HepG2 (cell line): Measurements from ENCODE around the gene ISCU. TPM values are rescaled to one million over a fixed set of nuclear protein-coding genes. Genes with fewer than 3 reads are reported as not detected.

Source experiments
- ARID2 ChIP-seq: sonication (generic); formaldehyde crosslinking; IDR thresholded peaks from 2 replicates; pipeline ENCODE4 v1.8.1; 2022; ENCODE audit warnings: mild to moderate bottlenecking, missing genetic modification reagents, borderline replicate concordance
- ARNT ChIP-seq: fragments of 450-650 bp; IDR thresholded peaks from 2 replicates; pipeline ENCODE4 v1.6.1; 2017
- CEBPG ChIP-seq: IDR thresholded peaks from 2 replicates; pipeline ENCODE4 v1.6.1; 2016
- DBP ChIP-seq: sonication (generic); formaldehyde crosslinking; IDR thresholded peaks from 2 replicates; pipeline ENCODE4 v1.4.0; 2020; ENCODE audit warnings: missing genetic modification reagents; ENCODE audit errors: not compliant biosample characterization
- FOXK1 ChIP-seq: sonication (generic); formaldehyde crosslinking; IDR thresholded peaks from 2 replicates; pipeline ENCODE4 v1.4.0; 2020; ENCODE audit warnings: low read depth, missing genetic modification reagents, borderline replicate concordance
- FOXP1 ChIP-seq, 2 experiments: fragments of 450-650 bp in 1 of 2; IDR thresholded peaks; 2 replicates each; pipeline ENCODE4 v1.6.1; 2017 to 2018; ENCODE audit warnings: antibody characterized with exemption in 1 of 2
- GATAD2A ChIP-seq: IDR thresholded peaks from 2 replicates; pipeline ENCODE4 v1.6.1; 2016
- HOXA7 ChIP-seq: sonication (generic); formaldehyde crosslinking; IDR thresholded peaks from 2 replicates; pipeline ENCODE4 v1.8.1; 2022; ENCODE audit warnings: mild to moderate bottlenecking, missing genetic modification reagents, moderate library complexity
- IKZF1 ChIP-seq: fragments of 450-650 bp; IDR thresholded peaks from 2 replicates; pipeline ENCODE4 v1.7.1; 2016
- KDM6A ChIP-seq: IDR thresholded peaks from 2 replicates; pipeline ENCODE4 v1.6.1; 2016; ENCODE audit warnings: low read depth
- KMT2B ChIP-seq: IDR thresholded peaks from 2 replicates; pipeline ENCODE4 v1.6.1; 2016; ENCODE audit warnings: missing genetic modification reagents, missing compliant biosample characterization
- MBD4 ChIP-seq: IDR thresholded peaks from 2 replicates; pipeline ENCODE4 v1.6.1; 2012; ENCODE audit warnings: low read length, inconsistent platforms, borderline replicate concordance
- RFX1 ChIP-seq: fragments of 450-650 bp; IDR thresholded peaks from 2 replicates; pipeline ENCODE4 v1.6.1; 2017
- SSRP1 ChIP-seq: IDR thresholded peaks from 2 replicates; pipeline ENCODE4 v1.6.1; 2016; ENCODE audit warnings: control low read depth
- TEAD2 ChIP-seq: sonication (generic); formaldehyde crosslinking; IDR thresholded peaks from 2 replicates; pipeline ENCODE4 v1.9.0; 2021; ENCODE audit warnings: missing genetic modification reagents
- THYN1 ChIP-seq: sonication (generic); formaldehyde crosslinking; IDR thresholded peaks from 2 replicates; pipeline ENCODE4 v1.8.1; 2023; ENCODE audit warnings: low read depth, mild to moderate bottlenecking, moderate library complexity, missing genetic modification reagents, borderline replicate concordance
- ZNF121 ChIP-seq: sonication (generic); formaldehyde crosslinking; IDR thresholded peaks from 2 replicates; pipeline ENCODE4 v1.5.0; 2020; ENCODE audit warnings: mild to moderate bottlenecking, missing genetic modification reagents
- ZNF33B ChIP-seq: sonication (generic); formaldehyde crosslinking; IDR thresholded peaks from 2 replicates; pipeline ENCODE4 v1.5.1; 2020; ENCODE audit warnings: mild to moderate bottlenecking, missing genetic modification reagents
- ZNF407 ChIP-seq: sonication (generic); formaldehyde crosslinking; IDR thresholded peaks from one replicate; pipeline ENCODE4 v1.5.1; 2020; ENCODE audit warnings: mild to moderate bottlenecking, missing genetic modification reagents; ENCODE audit errors: not compliant biosample characterization
- ZNF430 ChIP-seq: sonication (generic); formaldehyde crosslinking; IDR thresholded peaks from 2 replicates; pipeline ENCODE4 v1.9.0; 2021; ENCODE audit warnings: mild to moderate bottlenecking, missing genetic modification reagents
- ZNF773 ChIP-seq: sonication (generic); formaldehyde crosslinking; IDR thresholded peaks from 2 replicates; pipeline ENCODE4 v1.4.0; 2020; ENCODE audit warnings: missing genetic modification reagents, borderline replicate concordance
- ZNF792 ChIP-seq: IDR thresholded peaks from 2 replicates; pipeline ENCODE4 v1.6.1; 2016
- ZNF841 ChIP-seq: sonication (generic); formaldehyde crosslinking; IDR thresholded peaks from 2 replicates; pipeline ENCODE4 v1.8.1; 2023; ENCODE audit warnings: missing genetic modification reagents, borderline replicate concordance
- ZSCAN20 ChIP-seq: sonication (generic); formaldehyde crosslinking; IDR thresholded peaks from 2 replicates; pipeline ENCODE4 v1.4.0; 2020; ENCODE audit warnings: missing genetic modification reagents, mild to moderate bottlenecking, borderline replicate concordance
- polyA plus RNA-seq, 8 experiments: library from polyadenylated mRNA; depleted of rRNA in 3 of 8; stranded (reverse) in 7 of 8; unstranded in 1 of 8; fragments of >200 nt; fragmentation: Illumina TruSeq in 4 of 8; extraction: Trizol in 4 of 8; gene quantifications; 2 replicates each; pipeline versions ENCODE4 v1.2.1 to v1.2.3, GENCODE V29; 2011 to 2016; ENCODE audit warnings: low read depth in 4 of 8, missing spikeins in 1 of 8, mixed read lengths in 1 of 8; ENCODE audit not compliant: insufficient read depth in 1 of 8
- total RNA-seq, 5 experiments: library from RNA; depleted of rRNA; stranded (reverse); fragments of >200 nt; fragmentation: Illumina TruSeq; extraction: Trizol; gene quantifications; 2 replicates each; pipeline ENCODE4 v1.2.3, GENCODE V29; 2016; ENCODE audit warnings: low read depth in 1 of 5

Gene ISCU
- total and polyA plus RNA-seq, 2 of the 13 experiments (the other 11 are each of a cell fraction or from before 2014, with no cell fraction given), result 94.4 to 107 TPM

- TF ChIP-seq ZNF407 (peak; percentile 24), ZNF430 (peak; percentile 63; the same call in 1 of the 2 replicates), SSRP1 (CRISPR knock-in tag) (no peak), ZNF773 (no peak), ZNF792 (no peak), ZNF841 (CRISPR knock-in tag) (no peak), ZNF33B (CRISPR knock-in tag) (no peak), ARNT (no peak), ARID2 (CRISPR knock-in tag) (no peak), TEAD2 (no peak), FOXK1 (CRISPR knock-in tag) (peak; percentile 91), THYN1 (no peak), CEBPG (CRISPR knock-in tag) (no peak), MBD4 (no peak), KMT2B (CRISPR knock-in tag) (peak; percentile 66; the same call in 1 of the 2 replicates), KDM6A (CRISPR knock-in tag) (no peak), ZNF121 (no peak), DBP (no peak), RFX1 (no peak), FOXP1 (IDR thresholded peaks at IDR 0.05) (no peak), FOXP1 (CRISPR knock-in tag; IDR thresholded peaks at IDR 0.05) (0 out of 2 replicates have a peak, but pooled peaks have one; percentile 27), IKZF1 (no peak), GATAD2A (no peak), ZSCAN20 (CRISPR knock-in tag) (no peak), HOXA7 (CRISPR knock-in tag) (no peak)
Measured at GRCh38 chr12:108514973-108515814, 47.2 kb upstream of the ISCU start, which contains the start of gene FICD (continued).
